Activated T-cell treated with anti-CD3 and anti-CD28 coated beads, Interleukin-2, amount 50 U/mL, for 1 hour (primary cell): Measurements from ENCODE around the gene KRTAP23-1.

Experiments used
- DNase-seq: peaks from one replicate; pipeline ENCODE4 v3.0.0-alpha.2; 2020

KRTAP23-1 gene

GRCh38 chr21:30348506-30348905 is at the start of gene KRTAP23-1:
Gene KRTAP23-1, minus strand, starts transcription at chr21:30348606. Its CDS starts 0 bp downstream, at chr21:30348606.
- DNase-seq = no peak

- no peak for DNase-seq
Observed at GRCh38 chr21:30395731-30396130, 47.3 kb upstream of the KRTAP23-1 start, which contains the start of gene KRTAP13-1. Gene KRTAP13-1, plus strand, starts transcription at chr21:30396031. Its CDS starts 56 bp downstream, at chr21:30396087.

- no peak for DNase-seq
Observed at GRCh38 chr21:30391492-30392025, 43.2 kb upstream of the KRTAP23-1 start.

GRCh38 chr21:30382201-30382600 is 33.8 kb upstream of the KRTAP23-1 start:
- DNase-seq = no peak

GRCh38 chr21:30372139-30372770 is 23.8 kb upstream of the KRTAP23-1 start, which contains the start of gene KRTAP13-2:
Gene KRTAP13-2, minus strand, starts transcription at chr21:30372271. Its CDS starts 58 bp downstream, at chr21:30372213.
- no peak for DNase-seq

- no peak for DNase-seq
Observed at GRCh38 chr21:30355906-30356305, 7.5 kb upstream of the KRTAP23-1 start.

- DNase-seq = no peak
Observed at GRCh38 chr21:30354308-30355005, 6.1 kb upstream of the KRTAP23-1 start.

- no peak for DNase-seq
Observed at GRCh38 chr21:30351534-30351933, 3.1 kb upstream of the KRTAP23-1 start.

GRCh38 chr21:30349572-30349971 is 1.2 kb upstream of the KRTAP23-1 start:
- no peak for DNase-seq

- DNase-seq = no peak
Observed at GRCh38 chr21:30345014-30345413, 3.4 kb downstream of the KRTAP23-1 start.

GRCh38 chr21:30340714-30341573 is 7.5 kb downstream of the KRTAP23-1 start:
- DNase-seq = peak; percentile 20

GRCh38 chr21:30338717-30339116 is 9.7 kb downstream of the KRTAP23-1 start:
- no peak for DNase-seq

- no peak for DNase-seq
Observed at GRCh38 chr21:30337772-30338171, 10.6 kb downstream of the KRTAP23-1 start.

- no peak for DNase-seq
Observed at GRCh38 chr21:30337276-30337744, 11.1 kb downstream of the KRTAP23-1 start, which contains the start of gene KRTAP27-1. Gene KRTAP27-1, minus strand, starts transcription at chr21:30337694. Its CDS starts 26 bp downstream, at chr21:30337668.

- no peak for DNase-seq
Observed at GRCh38 chr21:30336596-30336995, 11.8 kb downstream of the KRTAP23-1 start.

- no peak for DNase-seq
Observed at GRCh38 chr21:30333736-30334135, 14.7 kb downstream of the KRTAP23-1 start.

- no peak for DNase-seq
Observed at GRCh38 chr21:30332681-30333080, 15.7 kb downstream of the KRTAP23-1 start.

- DNase-seq = no peak
Observed at GRCh38 chr21:30329203-30329875, 19.1 kb downstream of the KRTAP23-1 start.

GRCh38 chr21:30326390-30326789 is 22.0 kb downstream of the KRTAP23-1 start:
- no peak for DNase-seq

- no peak for DNase-seq
Observed at GRCh38 chr21:30320215-30320614, 28.2 kb downstream of the KRTAP23-1 start, which contains the start of gene KRTAP26-1. Gene KRTAP26-1, minus strand, starts transcription at chr21:30320315. Its CDS starts 280 bp downstream, at chr21:30320035.

GRCh38 chr21:30315701-30316100 is 32.7 kb downstream of the KRTAP23-1 start:
- DNase-seq = no peak

GRCh38 chr21:30306884-30307283 is 41.5 kb downstream of the KRTAP23-1 start:
- no peak for DNase-seq
